Effector memory CD8-positive, alpha-beta T cell (primary cell): ENCODE measurements around the gene SCARB2.

Experiments
- ATAC-seq: fragments of 150-1000 bp; cut with Tn5 transposase; replicated peaks from 2 replicates; pipeline ENCODE4 v1.10.0; 2021; ENCODE audit warnings: mild to moderate bottlenecking, moderate library complexity
- DNase-seq, 3 experiments: peaks; one replicate each; pipeline ENCODE4 v3.0.0; 2021
- H3K27ac Mint-ChIP-seq, 2 donors: one replicate each; pipeline ENCODE4 v1.8.0; 2022; ENCODE audit warnings: mild to moderate bottlenecking in 2 of 2, mixed read lengths in 2 of 2, moderate library complexity in 2 of 2
- H3K27me3 Mint-ChIP-seq, 2 donors: one replicate each; pipeline ENCODE4 v1.8.0; 2022; ENCODE audit warnings: mixed read lengths in 2 of 2
- H3K36me3 Mint-ChIP-seq: one replicate; pipeline ENCODE4 v1.8.0; 2022; ENCODE audit warnings: mild to moderate bottlenecking, moderate library complexity, mixed read lengths; ENCODE audit not compliant: insufficient read depth
- H3K4me1 Mint-ChIP-seq, 2 donors: one replicate each; pipeline ENCODE4 v1.8.0; 2022; ENCODE audit warnings: low read depth in 2 of 2, mixed read lengths in 2 of 2
- H3K4me3 Mint-ChIP-seq, 2 donors: one replicate each; pipeline ENCODE4 v1.8.0; 2022; ENCODE audit warnings: mild to moderate bottlenecking in 2 of 2, mixed read lengths in 2 of 2, moderate library complexity in 2 of 2
- H3K9me3 Mint-ChIP-seq, 2 donors: one replicate each; pipeline ENCODE4 v1.8.0; 2022; ENCODE audit warnings: mixed read lengths in 2 of 2

SCARB2 gene

DNA sequence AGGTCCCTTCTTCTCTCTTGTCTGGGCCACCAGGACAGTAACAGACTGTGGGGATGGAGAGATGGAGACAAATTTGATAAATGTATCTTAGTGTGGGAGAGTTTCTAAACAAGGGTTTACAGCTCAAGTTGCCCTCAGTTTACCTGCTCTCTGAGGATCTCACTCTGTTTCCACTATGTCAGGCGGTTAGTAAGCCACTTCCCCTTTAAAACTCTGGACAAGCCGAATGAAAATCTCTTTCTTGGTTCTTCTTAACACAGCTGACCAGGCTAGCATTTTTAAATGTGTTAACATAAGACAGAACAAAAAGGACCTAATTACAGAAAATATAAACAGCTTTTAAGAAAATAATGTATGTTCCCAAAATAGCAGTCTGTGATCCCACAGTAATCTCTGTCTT, 2.9 kb upstream of the SCARB2 start:
- Mint-ChIP-seq H3K27me3 (no peaks in the 10 kb centered on the region), H3K9me3 (no peaks in the 10 kb centered on the region), H3K4me3 (peak overlapping the region in 1 of 2 donors; percentile 42), H3K4me1 (peaks cover 25 to 26% of the 10 kb centered on the region in 2 donors), H3K36me3 (peaks cover 13% of the 10 kb centered on the region), H3K27ac (peak overlapping the region in 1 of 2 donors; percentile 32)
- ATAC-seq, result no peak
- DNase-seq, result no peak

DNA sequence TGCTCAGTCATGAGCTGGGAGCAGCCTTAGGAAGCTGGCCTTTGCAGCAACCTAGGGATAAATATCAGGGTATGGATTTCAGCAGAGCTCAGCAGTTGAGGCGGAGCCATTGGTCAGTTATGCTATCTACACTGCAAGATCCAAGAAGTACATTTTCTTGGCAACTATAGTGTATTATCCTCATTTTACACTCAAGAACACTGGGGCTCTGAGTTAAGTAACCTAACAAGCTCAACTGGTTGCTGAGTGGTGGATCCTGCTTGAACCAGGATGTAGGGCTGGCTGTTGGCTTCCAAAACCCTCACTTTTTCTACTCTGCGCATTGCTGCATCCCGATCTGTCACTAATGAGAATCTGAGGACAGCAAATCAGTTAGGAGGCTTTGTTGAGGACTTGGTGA, 1.5 kb upstream of the SCARB2 start:
- Mint-ChIP-seq H3K4me1 (peaks cover 27 to 37% of the 10 kb centered on the region in 2 donors), H3K36me3 (peaks cover 13% of the 10 kb centered on the region), H3K27ac (peak overlapping the region in 1 of 2 donors; percentile 85), H3K4me3 (peak overlapping the region in 1 of 2 donors; percentile 78), H3K27me3 (no peaks in the 10 kb centered on the region), H3K9me3 (no peaks in the 10 kb centered on the region)
- no peak for DNase-seq
- no peak for ATAC-seq

DNA sequence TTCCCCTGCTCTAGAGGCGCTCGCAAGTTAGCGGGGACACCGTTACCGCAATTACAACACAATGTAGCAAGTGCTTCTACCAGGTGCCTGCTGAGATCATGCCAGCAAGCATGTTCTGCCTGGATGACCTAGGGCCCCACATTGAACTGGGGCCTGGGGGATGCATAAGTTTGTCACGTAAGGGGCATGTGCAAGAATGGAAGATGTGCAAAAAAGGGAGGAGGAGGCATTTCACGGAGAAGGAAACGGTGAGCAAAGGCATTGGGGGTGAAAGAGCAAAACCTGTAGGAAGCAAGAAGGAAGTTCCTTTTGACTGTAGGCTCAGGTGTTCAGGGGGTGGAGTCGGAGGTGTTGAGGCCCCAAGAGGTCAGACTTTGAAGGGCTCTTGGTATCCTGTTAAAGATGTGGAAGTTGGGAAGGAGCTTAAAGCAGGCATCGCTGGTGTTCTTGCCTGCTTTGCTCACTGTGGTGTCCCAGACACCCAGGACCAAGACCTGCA, 602 bp upstream of the SCARB2 start:
- no peak for ATAC-seq
- peak overlapping the region; percentile 85 to 94 for H3K27ac Mint-ChIP-seq
- DNase-seq, result no peak
- no peaks in the 10 kb centered on the region for H3K27me3 Mint-ChIP-seq
- peaks cover 13% of the 10 kb centered on the region for H3K36me3 Mint-ChIP-seq
- peak overlapping the region; percentile 78 to 90 for H3K4me3 Mint-ChIP-seq
- H3K4me1 Mint-ChIP-seq, result peaks cover 31 to 42% of the 10 kb centered on the region in 2 donors
- no peaks in the 10 kb centered on the region for H3K9me3 Mint-ChIP-seq

- DNase-seq (peak; percentile 31 to 41 (median 33)), ATAC-seq (peak; percentile 23)
- H3K27me3 Mint-ChIP-seq, result no peaks in the 10 kb centered on the region
- H3K9me3 Mint-ChIP-seq, result no peaks in the 10 kb centered on the region
- H3K27ac Mint-ChIP-seq, result peak overlapping the region; percentile 85 to 94
- peaks cover 13% of the 10 kb centered on the region for H3K36me3 Mint-ChIP-seq
- peaks cover 39 to 50% of the 10 kb centered on the region in 2 donors for H3K4me1 Mint-ChIP-seq
- H3K4me3 Mint-ChIP-seq, result peak overlapping the region; percentile 78 to 90
Measured at GRCh38 chr4:76212851-76213414, 691 bp downstream of the SCARB2 start.

- peaks cover 13% of the 10 kb centered on the region for H3K36me3 Mint-ChIP-seq
- no peak for ATAC-seq
- no peaks in the 10 kb centered on the region for H3K27me3 Mint-ChIP-seq
- no peaks in the 10 kb centered on the region for H3K9me3 Mint-ChIP-seq
- H3K27ac Mint-ChIP-seq, result peak overlapping the region; percentile 85 to 94
- peak overlapping the region; percentile 78 to 90 for H3K4me3 Mint-ChIP-seq
- DNase-seq, result no peak
- peaks cover 39 to 57% of the 10 kb centered on the region in 2 donors for H3K4me1 Mint-ChIP-seq
Measured at GRCh38 chr4:76211769-76212708, 1.6 kb downstream of the SCARB2 start.

GRCh38 chr4:76210452-76210851, 3.2 kb downstream of the SCARB2 start:
- no peak for ATAC-seq
- H3K4me1 Mint-ChIP-seq, result peaks cover 43 to 61% of the 10 kb centered on the region in 2 donors
- no peak for DNase-seq
- H3K4me3 Mint-ChIP-seq, result no peak overlapping the region
- no peaks in the 10 kb centered on the region for H3K9me3 Mint-ChIP-seq
- H3K36me3 Mint-ChIP-seq, result peaks cover 13% of the 10 kb centered on the region
- no peaks in the 10 kb centered on the region for H3K27me3 Mint-ChIP-seq
- H3K27ac Mint-ChIP-seq, result peak overlapping the region in 1 of 2 donors; percentile 41

GRCh38 chr4:76209881-76210280, 3.7 kb downstream of the SCARB2 start:
- no peaks in the 10 kb centered on the region for H3K9me3 Mint-ChIP-seq
- ATAC-seq (no peak), DNase-seq (no peak)
- peaks cover 43 to 61% of the 10 kb centered on the region in 2 donors for H3K4me1 Mint-ChIP-seq
- peak overlapping the region in 1 of 2 donors; percentile 10 for H3K27ac Mint-ChIP-seq
- no peak overlapping the region for H3K4me3 Mint-ChIP-seq
- H3K27me3 Mint-ChIP-seq, result no peaks in the 10 kb centered on the region
- H3K36me3 Mint-ChIP-seq, result peaks cover 13% of the 10 kb centered on the region

DNA sequence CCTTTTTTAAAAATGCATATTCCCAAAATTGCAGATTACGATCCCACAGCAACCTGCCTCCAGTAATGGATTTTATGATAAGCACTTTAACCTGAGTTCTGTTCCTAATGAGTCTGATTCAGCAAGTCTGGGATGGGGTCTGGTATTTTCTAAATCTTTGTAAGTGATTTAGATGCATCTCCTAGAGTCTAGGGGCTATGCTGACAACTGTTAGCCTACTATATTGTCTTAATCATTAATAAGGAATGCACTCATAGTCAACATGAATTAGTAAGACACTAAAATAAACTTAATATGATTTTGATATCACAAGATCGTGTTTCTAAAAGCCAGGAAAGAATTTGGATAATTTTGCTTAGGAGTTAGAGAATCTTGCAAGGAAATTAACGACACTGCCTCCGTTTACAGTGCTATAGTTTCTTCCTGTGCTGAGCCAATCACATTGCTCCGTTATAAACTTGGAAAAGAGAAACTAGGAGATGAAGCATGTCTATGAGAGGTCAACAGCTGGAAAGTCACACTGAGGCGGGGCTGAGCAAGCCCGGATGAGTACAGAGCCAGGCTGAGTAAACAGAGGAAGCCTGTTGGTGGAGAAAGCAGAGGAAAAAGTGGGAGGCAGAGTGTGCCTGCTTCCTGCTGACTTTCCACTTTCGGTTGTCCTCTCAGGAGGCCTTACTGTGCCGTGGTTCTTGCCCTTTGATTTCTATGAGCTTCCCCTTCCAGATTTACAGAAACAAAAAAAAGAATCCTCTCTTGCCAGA, 5.4 kb downstream of the SCARB2 start:
- Mint-ChIP-seq H3K27ac (no peak overlapping the region), H3K36me3 (peaks cover 10% of the 10 kb centered on the region), H3K4me3 (no peak overlapping the region), H3K9me3 (no peaks in the 10 kb centered on the region), H3K4me1 (peaks cover 34 to 57% of the 10 kb centered on the region in 2 donors), H3K27me3 (no peaks in the 10 kb centered on the region)
- no peak for DNase-seq
- no peak for ATAC-seq

GRCh38 chr4:76207549-76207948, 6.1 kb downstream of the SCARB2 start:
- Mint-ChIP-seq H3K4me1 (peaks cover 28 to 51% of the 10 kb centered on the region in 2 donors), H3K27ac (no peak overlapping the region), H3K9me3 (no peaks in the 10 kb centered on the region), H3K4me3 (no peak overlapping the region), H3K27me3 (no peaks in the 10 kb centered on the region), H3K36me3 (peaks cover 4% of the 10 kb centered on the region)
- no peak for ATAC-seq
- DNase-seq, result no peak

DNA sequence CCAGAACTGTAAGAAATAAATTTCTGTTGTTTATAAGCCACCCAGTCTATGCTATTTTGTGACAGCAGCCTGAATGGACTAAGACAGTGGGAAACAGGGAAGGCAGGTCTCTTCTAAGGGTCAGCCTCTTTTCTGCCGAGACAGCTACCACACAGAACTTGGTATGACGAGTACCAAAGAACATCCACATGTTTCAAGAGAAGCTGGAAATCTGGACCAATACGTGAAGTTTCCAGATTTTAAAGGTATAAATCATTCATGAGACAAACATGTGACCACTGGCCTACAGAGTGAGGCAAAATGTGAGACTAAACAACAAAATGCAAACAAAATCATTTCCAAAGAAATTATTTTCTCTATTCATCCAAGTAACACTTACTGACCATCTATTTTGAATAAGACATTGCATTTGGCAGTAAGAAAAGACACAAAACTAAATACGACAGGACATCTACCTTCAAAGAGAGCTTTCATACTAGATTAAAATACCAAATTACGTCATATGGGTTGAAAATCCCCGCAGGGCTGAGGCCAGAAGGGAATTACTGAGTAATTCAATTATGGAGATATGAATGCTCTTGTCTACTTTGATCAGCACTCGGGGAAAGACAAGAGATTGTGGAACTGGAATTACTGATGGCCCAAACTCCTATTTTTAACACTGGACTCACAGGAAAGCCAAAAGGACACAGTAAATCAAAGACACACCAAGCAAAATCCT, 7.2 kb downstream of the SCARB2 start:
- H3K9me3 Mint-ChIP-seq, result no peaks in the 10 kb centered on the region
- H3K4me3 Mint-ChIP-seq, result no peak overlapping the region
- ATAC-seq, result no peak
- H3K27me3 Mint-ChIP-seq, result no peaks in the 10 kb centered on the region
- no peak for DNase-seq
- H3K27ac Mint-ChIP-seq, result no peak overlapping the region
- H3K36me3 Mint-ChIP-seq, result no peaks in the 10 kb centered on the region
- H3K4me1 Mint-ChIP-seq, result peaks cover 17 to 40% of the 10 kb centered on the region in 2 donors

DNA sequence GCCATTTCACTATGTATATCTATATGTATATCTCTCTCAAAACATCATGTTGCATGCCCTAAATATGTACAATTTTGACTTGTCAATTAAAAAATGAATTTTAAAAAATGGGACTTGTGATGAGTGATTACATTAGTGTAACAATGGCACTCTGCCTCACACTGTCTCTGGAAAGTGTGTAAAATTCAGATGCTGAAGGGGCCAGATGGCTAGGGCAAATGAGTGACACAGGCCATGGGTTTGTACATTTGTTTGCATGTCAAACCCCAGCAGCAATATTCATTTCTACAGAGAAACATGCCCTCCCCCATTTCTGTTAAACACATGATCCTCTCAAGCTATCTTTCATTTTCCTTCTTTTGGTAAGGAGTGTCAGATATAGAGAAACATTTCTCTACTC, 8.1 kb downstream of the SCARB2 start:
- Mint-ChIP-seq H3K27ac (no peak overlapping the region), H3K27me3 (no peaks in the 10 kb centered on the region), H3K4me1 (peaks cover 21 to 40% of the 10 kb centered on the region in 2 donors), H3K4me3 (no peak overlapping the region), H3K36me3 (no peaks in the 10 kb centered on the region), H3K9me3 (no peaks in the 10 kb centered on the region)
- DNase-seq, result no peak
- ATAC-seq, result no peak

DNA sequence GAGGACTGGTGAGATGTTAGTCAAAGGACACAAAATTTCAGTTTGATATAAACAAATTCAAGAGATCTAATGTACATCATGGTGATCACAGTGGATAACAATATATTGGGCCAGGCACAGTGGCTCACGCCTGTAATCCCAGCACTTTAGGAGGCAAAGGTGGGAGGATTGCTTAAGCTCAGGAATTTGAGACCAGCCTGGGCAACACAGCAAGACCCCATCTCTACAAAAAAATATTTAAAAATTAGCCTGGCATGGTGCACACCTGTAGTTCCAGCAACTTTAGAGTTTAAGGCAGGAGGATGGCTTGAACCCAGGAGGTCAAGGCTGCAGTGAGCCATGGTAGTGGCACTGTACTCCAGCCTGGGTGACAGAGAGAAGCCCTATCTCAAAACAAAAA, 8.7 kb downstream of the SCARB2 start:
- Mint-ChIP-seq H3K4me1 (peaks cover 23 to 37% of the 10 kb centered on the region in 2 donors), H3K4me3 (no peak overlapping the region), H3K27me3 (no peaks in the 10 kb centered on the region), H3K36me3 (no peaks in the 10 kb centered on the region), H3K27ac (no peak overlapping the region), H3K9me3 (no peaks in the 10 kb centered on the region)
- DNase-seq (no peak), ATAC-seq (no peak)

DNA sequence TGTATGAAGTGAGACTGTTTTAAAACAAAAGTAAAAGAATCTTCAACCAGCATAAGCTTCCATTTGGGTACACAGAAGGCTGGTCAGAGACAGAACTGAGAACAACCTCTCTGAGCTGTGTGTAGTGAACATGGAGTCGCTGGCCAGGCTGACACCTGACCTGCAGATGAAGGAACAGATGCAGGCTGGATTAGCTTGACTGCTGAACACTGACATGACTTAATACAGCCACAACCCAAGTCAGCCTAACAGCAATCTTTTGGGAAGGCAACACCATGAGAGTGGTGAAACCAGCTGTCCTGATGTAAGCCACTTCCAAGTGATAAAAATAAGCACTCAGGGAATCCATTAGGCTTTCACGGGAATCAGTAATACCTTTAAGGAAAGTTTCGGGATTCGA, 10.1 kb downstream of the SCARB2 start:
- H3K9me3 Mint-ChIP-seq, result no peaks in the 10 kb centered on the region
- peaks cover 4% of the 10 kb centered on the region for H3K36me3 Mint-ChIP-seq
- ATAC-seq (no peak), DNase-seq (no peak)
- H3K4me3 Mint-ChIP-seq, result no peak overlapping the region
- peaks cover 23 to 39% of the 10 kb centered on the region in 2 donors for H3K4me1 Mint-ChIP-seq
- H3K27ac Mint-ChIP-seq, result no peak overlapping the region
- H3K27me3 Mint-ChIP-seq, result no peaks in the 10 kb centered on the region
